GM18868 (cell line): ENCODE measurements around the gene SFXN5.
A peak's percentile ranks its signal among the peaks of the same experiment; 100 is the strongest.

ENCODE experiments used
- ATAC-seq: cut with Tn5 transposase; IDR thresholded peaks from one replicate; pipeline ENCODE4 v1.9.1; 2021; ENCODE audit warnings: mild to moderate bottlenecking, moderate library complexity; ENCODE audit not compliant: unreplicated experiment

SFXN5 gene

GRCh38 chr2:72981536-72981935 lies 90.0 kb downstream of the SFXN5 start:
- no peak for ATAC-seq

- ATAC-seq: no peak
These were observed 90.8 kb downstream of the SFXN5 start for GRCh38 chr2:72980535-72981217.

- peak; percentile 81 for ATAC-seq
These were observed 91.6 kb downstream of the SFXN5 start for GRCh38 chr2:72979896-72980295.

- ATAC-seq: no peak
These were observed 96.5 kb downstream of the SFXN5 start for GRCh38 chr2:72975017-72975416.

GRCh38 chr2:72974436-72974754 lies 97.1 kb downstream of the SFXN5 start:
- ATAC-seq: no peak

GRCh38 chr2:72973566-72974435 lies 97.7 kb downstream of the SFXN5 start:
- peak; percentile 97 for ATAC-seq

- no peak for ATAC-seq
These were observed 98.4 kb downstream of the SFXN5 start for GRCh38 chr2:72973137-72973535.

- no peak for ATAC-seq
These were observed 99.0 kb downstream of the SFXN5 start for GRCh38 chr2:72972352-72973136.

- ATAC-seq: no peak
These were observed 100.5 kb downstream of the SFXN5 start for GRCh38 chr2:72971036-72971435.

GRCh38 chr2:72969706-72970105 lies 101.8 kb downstream of the SFXN5 start:
- no peak for ATAC-seq

- no peak for ATAC-seq
These were observed 103.2 kb downstream of the SFXN5 start for GRCh38 chr2:72968286-72968685.

- no peak for ATAC-seq
These were observed 105.6 kb downstream of the SFXN5 start for GRCh38 chr2:72965770-72966450.

GRCh38 chr2:72965016-72965415 lies 106.5 kb downstream of the SFXN5 start:
- no peak for ATAC-seq

- ATAC-seq: no peak
These were observed 107.4 kb downstream of the SFXN5 start for GRCh38 chr2:72964146-72964525.

- no peak for ATAC-seq
These were observed 107.9 kb downstream of the SFXN5 start for GRCh38 chr2:72963423-72964145.

GRCh38 chr2:72962911-72963310 lies 108.6 kb downstream of the SFXN5 start:
- ATAC-seq: no peak

GRCh38 chr2:72961853-72962468 lies 109.6 kb downstream of the SFXN5 start:
- ATAC-seq: no peak

- no peak for ATAC-seq
These were observed 110.3 kb downstream of the SFXN5 start for GRCh38 chr2:72961036-72961720.
